K562 (cell line): ENCODE measurements around the gene RBM28. TPM values are rescaled to one million over a fixed set of nuclear protein-coding genes. Genes with fewer than 3 reads are reported as not detected.

Source experiments
- ATAC-seq: fragments of 200-7000 bp; cut with Tn5 transposase; 3 replicates; pipeline ENCODE4 v1.9.1; 2020; ENCODE audit warnings: moderate library complexity
- BruUV-seq: library from RNA; stranded (reverse); fragments of 400-500 nt; replicated peaks from 2 replicates; lab custom pipeline; 2021; lab: Mats Ljungman, UMichigan
- CTCF ChIA-PET: fragments of 300-600 bp; formaldehyde crosslinking; extraction: SDS; loops from one replicate; lab custom pipeline; 2021; ENCODE audit warnings: low intra/inter-chr PET ratio; lab: Yijun Ruan, JAX
- POLR2A ChIA-PET: fragments of 300-600, 350-650 bp; sonication (Branson Sonifier 250); formaldehyde crosslinking; extraction: SDS; loops from one replicate; lab custom pipeline; 2021; ENCODE audit warnings: antibody characterized with exemption, inconsistent platforms; lab: Yijun Ruan, JAX
- DNase-seq, 4 experiments: peaks; one replicate each; pipeline versions ENCODE4 v3.0.0 to v3.0.0-alpha.2; 2011 to 2018; ENCODE audit warnings: low spot score in 3 of 4, mixed read lengths in 3 of 4; ENCODE audit errors: extremely low read depth in 1 of 4
- FAIRE-seq: peaks from 2 replicates; lab custom pipeline; 2011; peaks lifted over from hg19 to GRCh38; lab: Jason Lieb, UNC
- H2AFZ ChIP-seq: 2 replicates; pipeline ENCODE4 v1.6.0; 2011; ENCODE audit warnings: low read depth, low read length, control low read depth, inconsistent platforms
- H3K27ac ChIP-seq: fragments of 200-600 bp; 3 replicates; pipeline ENCODE4 v1.8.0; 2011; ENCODE audit warnings: low read depth, mild to moderate bottlenecking, control low read depth, inconsistent platforms, low read length, moderate library complexity, mixed read lengths; ENCODE audit errors: extremely low read depth
- H3K27me3 ChIP-seq, 2 experiments: fragments of 300-600 bp in 1 of 2; 2 replicates in 1 of 2; 3 replicates in 1 of 2; pipeline versions ENCODE4 v1.6.0 to v1.8.0; 2011; ENCODE audit warnings: inconsistent platforms in 2 of 2, low read length in 2 of 2, mild to moderate bottlenecking in 1 of 2, mixed read lengths in 1 of 2, moderate library complexity in 1 of 2; ENCODE audit not compliant: control insufficient read depth in 2 of 2, insufficient read depth in 2 of 2
- H3K36me3 ChIP-seq: fragments of 300-600 bp; 3 replicates; pipeline ENCODE4 v1.8.0; 2011; ENCODE audit warnings: mild to moderate bottlenecking, low read length, inconsistent platforms; ENCODE audit not compliant: control insufficient read depth, insufficient read depth
- H3K4me1 ChIP-seq, 2 experiments: fragments of 200-600 bp in 1 of 2; replicated peaks in 1 of 2; 2 replicates in 1 of 2; 3 replicates in 1 of 2; pipeline versions ENCODE4 v1.5.1 to v1.8.0; 2011; ENCODE audit warnings: inconsistent platforms in 2 of 2, low read length in 2 of 2, mild to moderate bottlenecking in 1 of 2, mixed read lengths in 1 of 2, moderate library complexity in 1 of 2; ENCODE audit not compliant: control insufficient read depth in 2 of 2, insufficient read depth in 2 of 2
- H3K4me2 ChIP-seq: 2 replicates; pipeline ENCODE4 v1.6.1; 2011; ENCODE audit warnings: low read length, control low read depth, inconsistent platforms, mixed read lengths; ENCODE audit not compliant: insufficient read depth
- H3K4me3 ChIP-seq: fragments of 200-600 bp; sonication (generic), shearing (Covaris generic); 2 replicates; pipeline ENCODE4 v1.5.1; 2016; ENCODE audit warnings: control low read depth, inconsistent platforms
- H3K79me2 ChIP-seq: fragments of 200-600 bp; 3 replicates; pipeline ENCODE4 v1.8.0; 2011; ENCODE audit warnings: low read length, inconsistent platforms; ENCODE audit not compliant: control insufficient read depth, insufficient read depth
- H3K9ac ChIP-seq, 2 experiments: 2 replicates each; pipeline versions ENCODE4 v1.6.0 to v1.6.1; 2011; ENCODE audit warnings: low read depth in 2 of 2, low read length in 2 of 2, control low read depth in 1 of 2, inconsistent platforms in 1 of 2, mild to moderate bottlenecking in 1 of 2, mixed read lengths in 1 of 2; ENCODE audit not compliant: insufficient read depth in 1 of 2
- H3K9me1 ChIP-seq: one replicate; pipeline ENCODE4 v1.6.0; 2011; ENCODE audit warnings: inconsistent platforms, mild to moderate bottlenecking, low read length, moderate library complexity; ENCODE audit not compliant: control insufficient read depth, insufficient read depth
- H3K9me3 ChIP-seq: replicated peaks from 2 replicates; pipeline ENCODE4 v1.5.1; 2011; ENCODE audit warnings: low read depth, low read length, inconsistent platforms; ENCODE audit not compliant: control insufficient read depth, insufficient read depth
- H4K20me1 ChIP-seq: replicated peaks from 2 replicates; pipeline ENCODE4 v1.6.1; 2011; ENCODE audit warnings: low read length, inconsistent platforms, mixed read lengths; ENCODE audit not compliant: control insufficient read depth, insufficient read depth
- ARID3A ChIP-seq: IDR thresholded peaks from 2 replicates; pipeline ENCODE4 v1.6.1; 2012; ENCODE audit warnings: low read depth, low read length, improper control_type of control experiment, borderline replicate concordance
- BRD9 ChIP-seq: fragments of 450-650 bp; IDR thresholded peaks from 2 replicates; pipeline ENCODE4 v1.6.1; 2018; ENCODE audit warnings: low read depth; ENCODE audit not compliant: partially characterized antibody
- HMBOX1 ChIP-seq: sonication (generic); IDR thresholded peaks from 2 replicates; pipeline ENCODE4 v1.6.1; 2016
- ZNF121 ChIP-seq: sonication (generic); formaldehyde crosslinking; conservative IDR thresholded peaks from 2 replicates; pipeline ENCODE4 v1.8.0; 2022; ENCODE audit warnings: missing genetic modification reagents
- WGBS: fragments of 100-300 bp; shearing (Covaris generic); methylation state at CpG from one replicate; pipeline ENCODE4 v1.1.6; 2016; ENCODE audit warnings: low coverage, mixed read lengths; ENCODE audit not compliant: insufficient coverage; ENCODE audit errors: missing lambda C conversion rate; 5-methylcytosine and 5-hydroxymethylcytosine counted together
- in situ Hi-C: fragments of 300-500 bp; cut with MboI; formaldehyde crosslinking; loops from 4 replicates; pipeline ENCODE4 v1.15.0; 2018; ENCODE audit warnings: inconsistent platforms, mixed read lengths
- intact Hi-C: fragments of 100-400 bp; cut with micrococcal nuclease; formaldehyde crosslinking; loops from 2 replicates; pipeline ENCODE4 v1.14.2; 2022
- polyA plus RNA-seq, 8 experiments: library from polyadenylated mRNA; depleted of rRNA in 4 of 8; stranded (reverse) in 5 of 8; unstranded in 3 of 8; fragments of >200 nt; fragmentation: Nextera tagmentation in 2 of 8; fragmentation: Illumina TruSeq in 1 of 8; extraction: Ambion mirVana in 2 of 8; extraction: Trizol in 1 of 8; gene quantifications; 2 replicates each; pipeline versions ENCODE4 v1.2.1 to v1.2.3, GENCODE V29; 2011 to 2014; ENCODE audit warnings: inconsistent platforms in 1 of 8, missing spikeins in 1 of 8
- total RNA-seq, 7 experiments: library from RNA; depleted of rRNA in 6 of 7; stranded (reverse); fragments of >200 nt in 6 of 7; fragmentation: Illumina TruSeq in 2 of 7; extraction: Trizol in 2 of 7; gene quantifications; 2 replicates each; pipeline versions ENCODE4 v1.2.1 to v1.2.3, GENCODE V29; 2011 to 2021; ENCODE audit warnings: low replicate concordance in 1 of 7
- TF ChIP-seq, protein P1 (sequence below): sonication (generic); formaldehyde crosslinking; IDR thresholded peaks from 2 replicates; pipeline ENCODE4 v1.8.1; 2023; ENCODE audit warnings: mild to moderate bottlenecking, missing genetic modification reagents

RBM28 gene
- total and polyA plus RNA-seq, 9 of the 15 experiments (the other 6 are each of a cell fraction or from before 2014, with no cell fraction given) = 65.8 to 213 (median 138) TPM

GRCh38 chr7:128362670-128363069 lies 19.0 kb upstream of the RBM28 start:
- no TSS peak for BruUV-seq
- ChIA-PET POLR2A (interaction anchor here (0.6 to 1.2 kb wide), 4 partner anchors 11 to 406 kb away, joined by 3 to 5 read pairs (median 4); partner anchors contain the start of gene RBM28), CTCF (no interaction called here)
- Histone ChIP-seq H2AFZ (no peak overlapping the region), H4K20me1 (no peaks in the 10 kb centered on the region; the same call in 1 of the 2 replicates), H3K79me2 (no peaks in the 10 kb centered on the region), H3K4me1 (peaks cover 6 to 21% of the 10 kb centered on the region in 2 experiments; a peak in 3 of 5 replicates), H3K36me3 (no peaks in the 10 kb centered on the region), H3K4me3 (no peak overlapping the region), H3K9ac (no peak overlapping the region), H3K4me2 (no peak overlapping the region), H3K9me3 (no peaks in the 10 kb centered on the region), H3K27me3 (peaks cover 63 to 67% of the 10 kb centered on the region in 2 experiments), H3K9me1 (no peaks in the 10 kb centered on the region), H3K27ac (no peak overlapping the region)
- intact Hi-C loops = no loop called here
- TF ChIP-seq ZNF121 (CRISPR knock-in tag) = peak; percentile 61
- TF ChIP-seq BRD9 = no peak
- TF ChIP-seq ARID3A = no peak
- 0 out of 2 replicates have a peak, but pooled peaks have one; percentile 21 for TF ChIP-seq HMBOX1
- TF ChIP-seq, protein P1, sequence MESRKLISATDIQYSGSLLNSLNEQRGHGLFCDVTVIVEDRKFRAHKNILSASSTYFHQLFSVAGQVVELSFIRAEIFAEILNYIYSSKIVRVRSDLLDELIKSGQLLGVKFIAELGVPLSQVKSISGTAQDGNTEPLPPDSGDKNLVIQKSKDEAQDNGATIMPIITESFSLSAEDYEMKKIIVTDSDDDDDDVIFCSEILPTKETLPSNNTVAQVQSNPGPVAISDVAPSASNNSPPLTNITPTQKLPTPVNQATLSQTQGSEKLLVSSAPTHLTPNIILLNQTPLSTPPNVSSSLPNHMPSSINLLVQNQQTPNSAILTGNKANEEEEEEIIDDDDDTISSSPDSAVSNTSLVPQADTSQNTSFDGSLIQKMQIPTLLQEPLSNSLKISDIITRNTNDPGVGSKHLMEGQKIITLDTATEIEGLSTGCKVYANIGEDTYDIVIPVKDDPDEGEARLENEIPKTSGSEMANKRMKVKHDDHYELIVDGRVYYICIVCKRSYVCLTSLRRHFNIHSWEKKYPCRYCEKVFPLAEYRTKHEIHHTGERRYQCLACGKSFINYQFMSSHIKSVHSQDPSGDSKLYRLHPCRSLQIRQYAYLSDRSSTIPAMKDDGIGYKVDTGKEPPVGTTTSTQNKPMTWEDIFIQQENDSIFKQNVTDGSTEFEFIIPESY (CRISPR knock-in tag) = peak; percentile 63; the same call in 1 of the 2 replicates
- FAIRE-seq = no peak
- no peak for DNase-seq
- 14% methylated on average over 4 of the region's 4 CpGs for WGBS
- in situ Hi-C loops = no loop called here
- ATAC-seq = no peak
